H1 (cell line): Measurements from ENCODE around the gene HSPA4L. TPM values are rescaled to one million over a fixed set of nuclear protein-coding genes. Genes with fewer than 3 reads are reported as not detected.

ENCODE experiments used
- CTCF ChIA-PET: fragments of 300-600 bp; sonication (Branson Sonifier 250); formaldehyde crosslinking; loops from one replicate; lab custom pipeline; 2021; ENCODE audit not compliant: partially characterized antibody; lab: Charles Lee
- POLR2A ChIA-PET: fragments of 300-600 bp; sonication (Branson Sonifier 250); formaldehyde crosslinking; loops from one replicate; lab custom pipeline; 2021; ENCODE audit warnings: inconsistent platforms; ENCODE audit not compliant: partially characterized antibody; lab: Charles Lee
- DNase-seq, 2 experiments: peaks; one replicate each; pipeline versions ENCODE4 v3.0.0 to v3.0.0-alpha.2; 2010 to 2022; ENCODE audit warnings: low spot score in 2 of 2, low read depth in 1 of 2, mixed read lengths in 1 of 2
- FAIRE-seq: peaks from 2 replicates; lab custom pipeline; 2011; peaks lifted over from hg19 to GRCh38; lab: Jason Lieb, UNC
- H2AFZ ChIP-seq: 2 replicates; pipeline ENCODE4 v1.8.1; 2012; ENCODE audit warnings: low read length, inconsistent platforms
- H2AK5ac ChIP-seq: 2 replicates; pipeline ENCODE4 v1.6.1; 2013; ENCODE audit warnings: low read depth, low read length
- H2BK120ac ChIP-seq: replicated peaks from 2 replicates; pipeline ENCODE3; 2013; ENCODE audit warnings: low read depth, low read length, inconsistent platforms
- H2BK12ac ChIP-seq: 2 replicates; pipeline ENCODE4 v1.6.1; 2013; ENCODE audit warnings: low read depth, low read length
- H2BK15ac ChIP-seq: 2 replicates; pipeline ENCODE4 v1.6.1; 2013; ENCODE audit warnings: low read length
- H2BK20ac ChIP-seq: 2 replicates; pipeline ENCODE4 v1.6.1; 2013; ENCODE audit warnings: low read length
- H2BK5ac ChIP-seq: 2 replicates; pipeline ENCODE4 v1.6.1; 2013; ENCODE audit warnings: low read depth, low read length
- H3K14ac ChIP-seq: 2 replicates; pipeline ENCODE4 v1.6.1; 2013; ENCODE audit warnings: inconsistent platforms; ENCODE audit not compliant: insufficient read length
- H3K18ac ChIP-seq: 2 replicates; pipeline ENCODE4 v1.6.1; 2013; ENCODE audit warnings: low read length; ENCODE audit errors: extremely low read depth
- H3K23ac ChIP-seq: 2 replicates; pipeline ENCODE4 v1.6.1; 2013; ENCODE audit warnings: inconsistent platforms; ENCODE audit not compliant: insufficient read length
- H3K23me2 ChIP-seq: 2 replicates; pipeline ENCODE4 v1.6.1; 2013; ENCODE audit warnings: low read depth, low read length
- H3K27ac ChIP-seq: 2 replicates; pipeline ENCODE4 v1.6.1; 2011; ENCODE audit warnings: low read depth, low read length, inconsistent platforms
- H3K27me3 ChIP-seq, 4 experiments: replicated peaks in 1 of 4; 1 replicate in 1 of 4; 2 replicates in 3 of 4; pipeline versions ENCODE4 v1.6.1 to v1.8.1; 2011 to 2013; ENCODE audit warnings: low read length in 3 of 4, mild to moderate bottlenecking in 3 of 4, inconsistent platforms in 2 of 4, mixed read lengths in 2 of 4, moderate library complexity in 1 of 4; ENCODE audit not compliant: control insufficient read depth in 3 of 4, insufficient read depth in 3 of 4; ENCODE audit errors: extremely low read depth in 1 of 4
- H3K36me3 ChIP-seq, 4 experiments: 2 replicates each; pipeline versions ENCODE4 v1.6.1 to v1.8.1; 2011 to 2013; ENCODE audit warnings: mild to moderate bottlenecking in 4 of 4, low read length in 3 of 4, moderate library complexity in 2 of 4, control low read depth in 1 of 4, inconsistent platforms in 1 of 4; ENCODE audit not compliant: insufficient read depth in 4 of 4, control insufficient read depth in 2 of 4
- H3K4ac ChIP-seq: replicated peaks from 2 replicates; pipeline ENCODE3; 2013; ENCODE audit warnings: low read length, low read depth, mixed read lengths, inconsistent platforms; ENCODE audit not compliant: insufficient read length
- H3K4me1 ChIP-seq, 4 experiments: replicated peaks in 1 of 4; 1 replicate in 1 of 4; 2 replicates in 3 of 4; pipeline versions ENCODE4 v1.6.1 to v1.8.1; 2011 to 2013; ENCODE audit warnings: low read length in 3 of 4, inconsistent platforms in 2 of 4, mixed read lengths in 1 of 4; ENCODE audit not compliant: insufficient read depth in 4 of 4, control insufficient read depth in 3 of 4
- H3K4me2 ChIP-seq, 2 experiments: 2 replicates each; pipeline versions ENCODE4 v1.6.1 to v1.8.1; 2011 to 2013; ENCODE audit warnings: low read depth in 2 of 2, low read length in 2 of 2, control low read depth in 1 of 2, inconsistent platforms in 1 of 2, mild to moderate bottlenecking in 1 of 2; ENCODE audit not compliant: insufficient read depth in 1 of 2
- H3K4me3 ChIP-seq, 4 experiments: fragments of 200-600, 300-600 bp in 1 of 4; sonication (generic), shearing (Covaris generic), sonication (Bioruptor Twin) in 1 of 4; 2 replicates each; pipeline versions ENCODE4 v1.5.1 to v1.8.1; 2011 to 2016; ENCODE audit warnings: low read length in 4 of 4, low read depth in 3 of 4, control low read depth in 2 of 4, inconsistent platforms in 2 of 4, mild to moderate bottlenecking in 2 of 4, mixed read lengths in 1 of 4, moderate library complexity in 1 of 4; ENCODE audit not compliant: insufficient read depth in 2 of 4; ENCODE audit errors: extremely low read depth in 1 of 4
- H3K56ac ChIP-seq: replicated peaks from 2 replicates; pipeline ENCODE3; 2013; ENCODE audit warnings: low read depth, mild to moderate bottlenecking, mixed read lengths, low read length, inconsistent platforms; ENCODE audit not compliant: insufficient read length
- H3K79me1 ChIP-seq: 2 replicates; pipeline ENCODE4 v1.6.1; 2013; ENCODE audit warnings: low read depth, low read length, control low read depth
- H3K79me2 ChIP-seq, 2 experiments: 2 replicates each; pipeline versions ENCODE4 v1.6.1 to v1.8.1; 2012 to 2013; ENCODE audit warnings: low read length in 2 of 2, mild to moderate bottlenecking in 2 of 2, inconsistent platforms in 1 of 2; ENCODE audit not compliant: insufficient read depth in 2 of 2, control insufficient read depth in 1 of 2
- H3K9ac ChIP-seq, 4 experiments: replicated peaks in 1 of 4; 1 replicate in 1 of 4; 2 replicates in 3 of 4; pipeline versions ENCODE4 v1.6.1 to v1.8.1; 2011 to 2013; ENCODE audit warnings: low read depth in 3 of 4, low read length in 3 of 4, control low read depth in 2 of 4, mild to moderate bottlenecking in 2 of 4, moderate library complexity in 2 of 4, inconsistent platforms in 1 of 4; ENCODE audit errors: extremely low read depth in 1 of 4
- H3K9me3 ChIP-seq, 2 experiments: 2 replicates each; pipeline versions ENCODE4 v1.6.1 to v1.8.1; 2012 to 2013; ENCODE audit warnings: mild to moderate bottlenecking in 2 of 2, moderate library complexity in 2 of 2, control low read depth in 1 of 2, inconsistent platforms in 1 of 2, low read depth in 1 of 2, low read length in 1 of 2, mixed read lengths in 1 of 2; ENCODE audit not compliant: insufficient read depth in 2 of 2
- H4K20me1 ChIP-seq, 2 experiments: replicated peaks in 1 of 2; 2 replicates each; pipeline versions ENCODE3 to v1.8.1; 2011 to 2013; ENCODE audit warnings: inconsistent platforms in 2 of 2, low read length in 2 of 2, mild to moderate bottlenecking in 1 of 2; ENCODE audit not compliant: insufficient read depth in 2 of 2, control insufficient read depth in 1 of 2
- H4K5ac ChIP-seq: 2 replicates; pipeline ENCODE4 v1.6.1; 2013; ENCODE audit warnings: low read length, low read depth, mixed read lengths, inconsistent platforms; ENCODE audit not compliant: insufficient read length
- H4K8ac ChIP-seq: 2 replicates; pipeline ENCODE4 v1.8.0; 2013; ENCODE audit warnings: mild to moderate bottlenecking, moderate library complexity, low read length, inconsistent platforms; ENCODE audit not compliant: insufficient read depth; ENCODE audit errors: extremely low read depth
- H4K91ac ChIP-seq: replicated peaks from 2 replicates; pipeline ENCODE3; 2013; ENCODE audit warnings: low read length, mixed read lengths, inconsistent platforms; ENCODE audit not compliant: insufficient read length
- BACH1 ChIP-seq: IDR thresholded peaks from 2 replicates; pipeline ENCODE4 v1.6.1; 2012; ENCODE audit warnings: low read length, improper control_type of control experiment
- BCL11A ChIP-seq, 2 experiments: IDR thresholded peaks; one replicate each; pipeline ENCODE4 v1.6.1; 2011; ENCODE audit warnings: low read depth in 2 of 2, low read length in 2 of 2, mild to moderate bottlenecking in 2 of 2
- MAX ChIP-seq: IDR thresholded peaks from 2 replicates; pipeline ENCODE4 v1.6.1; 2012; ENCODE audit warnings: inconsistent platforms
- NANOG ChIP-seq: IDR thresholded peaks from 2 replicates; pipeline ENCODE4 v1.6.1; 2011; ENCODE audit warnings: low read length, low read depth, mild to moderate bottlenecking, inconsistent platforms; ENCODE audit not compliant: insufficient read depth, poor library complexity, severe bottlenecking
- POLR2A ChIP-seq, 2 experiments: IDR thresholded peaks; 1 replicate in 1 of 2; 2 replicates in 1 of 2; pipeline ENCODE4 v1.6.1; 2011; ENCODE audit warnings: low read depth in 2 of 2, low read length in 2 of 2, mild to moderate bottlenecking in 2 of 2; ENCODE audit errors: control extremely low read depth in 1 of 2
- SAP30 ChIP-seq: fragments of 300-600 bp; sonication (generic); IDR thresholded peaks from 2 replicates; pipeline ENCODE4 v1.7.1; 2012; ENCODE audit warnings: low read length, moderate library complexity, mild to moderate bottlenecking, inconsistent platforms; ENCODE audit not compliant: insufficient read depth, insufficient replicate concordance
- SIRT6 ChIP-seq: IDR thresholded peaks from one replicate; pipeline ENCODE4 v1.7.1; 2012; ENCODE audit warnings: low read length, inconsistent platforms
- SRF ChIP-seq: IDR thresholded peaks from 2 replicates; pipeline ENCODE4 v1.6.1; 2011; ENCODE audit warnings: mild to moderate bottlenecking, low read depth, low read length, moderate library complexity
- TAF1 ChIP-seq: IDR thresholded peaks from 2 replicates; pipeline ENCODE4 v1.6.1; 2011; ENCODE audit warnings: mild to moderate bottlenecking, low read depth, low read length
- TAF7 ChIP-seq: optimal IDR thresholded peaks from 2 replicates; pipeline ENCODE3; 2011; ENCODE audit warnings: low read depth, mild to moderate bottlenecking, inconsistent platforms, low read length, moderate library complexity, borderline replicate concordance
- USF2 ChIP-seq: IDR thresholded peaks from 2 replicates; pipeline ENCODE4 v1.6.1; 2011; ENCODE audit warnings: low read length, improper control_type of control experiment
- YY1 ChIP-seq: IDR thresholded peaks from 2 replicates; pipeline ENCODE4 v1.6.1; 2011; ENCODE audit warnings: low read depth, mild to moderate bottlenecking, low read length
- WGBS, 2 experiments: shearing (Covaris generic) in 1 of 2; methylation state at CpG; one replicate each; pipeline versions ENCODE4 v1.1.6 to v1.1.7; 2013 to 2015; ENCODE audit warnings: low lambda C conversion rate in 2 of 2, mixed read lengths in 2 of 2, inconsistent platforms in 1 of 2, low coverage in 1 of 2, missing lambda C conversion rate in 1 of 2; ENCODE audit not compliant: insufficient replicate concordance in 2 of 2, insufficient coverage in 1 of 2, insufficient read length in 1 of 2; ENCODE audit errors: extremely low coverage in 1 of 2, missing lambda C conversion rate in 1 of 2; 5-methylcytosine and 5-hydroxymethylcytosine counted together
- polyA plus RNA-seq, 7 experiments: library from polyadenylated mRNA; depleted of rRNA in 3 of 7; stranded (reverse) in 5 of 7; unstranded in 2 of 7; fragments of >200 nt in 5 of 7; fragments of 200-250 nt in 2 of 7; gene quantifications; 1 replicate in 5 of 7; 2 replicates in 1 of 7; 4 replicates in 1 of 7; pipeline versions ENCODE4 v1.2.1 to v1.2.3, GENCODE V29; 2011 to 2013; ENCODE audit warnings: missing spikeins in 2 of 7, mixed read lengths in 2 of 7
- total RNA-seq: library from RNA; stranded (reverse); fragmentation: NEBNext Ultra II Directional; extraction: Animal tissue kit (Norgen Biotek cat#: 25700); gene quantifications from 2 replicates; pipeline ENCODE4 v1.2.1, GENCODE V29; 2021

The HSPA4L gene
- total and polyA plus RNA-seq, 2 of the 8 experiments (the other 6 are each of a cell fraction or from before 2014, with no cell fraction given), result 0.65 to 4.7 TPM

- Histone ChIP-seq H3K4me1 (peaks cover 0 to 10% (median 1%) of the 10 kb centered on the region in 4 experiments; a peak in 5 of 7 replicates), H3K4me3 (peak overlapping the region; percentile 52 to 80 (median 70)), H2BK12ac (no peak overlapping the region), H2BK15ac (no peak overlapping the region), H3K4ac (no peak overlapping the region), H3K79me2 (no peaks in the 10 kb centered on the region), H4K5ac (peak overlapping the region; percentile 48), H2BK120ac (no peak overlapping the region), H4K20me1 (no peaks in the 10 kb centered on the region), H2AFZ (peak overlapping the region; percentile 80; the same call in 1 of the 2 replicates), H2BK5ac (peak overlapping the region; percentile 53), H3K79me1 (no peaks in the 10 kb centered on the region), H3K27me3 (peaks cover 7 to 34% (median 25%) of the 10 kb centered on the region in 4 experiments), H3K14ac (no peak overlapping the region), H4K91ac (no peak overlapping the region), H3K9me3 (no peaks in the 10 kb centered on the region), H3K36me3 (no peaks in the 10 kb centered on the region), H3K23me2 (peaks cover 12% of the 10 kb centered on the region), H3K27ac (no peak overlapping the region), H3K18ac (0 out of 2 replicates have a peak overlapping the region, but pooled peaks have one; percentile 63), H2AK5ac (no peak overlapping the region), H3K9ac (peak overlapping the region; percentile 46 to 84 (median 64)), H2BK20ac (no peak overlapping the region), H3K56ac (no peak overlapping the region), H4K8ac (peak overlapping the region; percentile 97; the same call in 1 of the 2 replicates), H3K23ac (no peak overlapping the region), H3K4me2 (peak overlapping the region; percentile 87 to 99)
- POLR2A ChIA-PET, result interaction anchor here (0.6 to 1.8 kb wide), 7 partner anchors 9 to 294 kb away, joined by 3 to 11 read pairs (median 4); partner anchors contain the start of genes ABHD18, MFSD8 and PLK4
- FAIRE-seq (no peak), DNase-seq (peak; percentile 83 to 91)
- CTCF ChIA-PET, result interaction anchor here (0.5 to 1.3 kb wide), 6 partner anchors 37 to 254 kb away, joined by 3 to 7 read pairs (median 3); no protein-coding TSS in a partner anchor
- 4% methylated on average over 15 of the region's 30 CpGs; no CpG with 5 or more reads in 1 of the 2 experiments for WGBS, 2 experiments
- no peak for TF ChIP-seq USF2
- no peak for TF ChIP-seq BACH1
- no peak for TF ChIP-seq BCL11A (IDR thresholded peaks at IDR 0.05; ENCODE audit: low read depth in 2 of 2, low read length in 2 of 2)
- TF ChIP-seq YY1, result peak; percentile 15; the same call in 1 of the 2 replicates
- TF ChIP-seq SRF, result no peak
- TF ChIP-seq NANOG, result no peak
- TF ChIP-seq MAX, result 0 out of 2 replicates have a peak, but pooled peaks have one; percentile 24
- no peak for TF ChIP-seq SAP30
- no peak for TF ChIP-seq POLR2A (IDR thresholded peaks at IDR 0.05; ENCODE audit: control extremely low read depth in 1 of 2, low read depth in 2 of 2, low read length in 2 of 2)
- no peak for TF ChIP-seq SIRT6
- TF ChIP-seq TAF1, result no peak
- no peak for TF ChIP-seq TAF7
Measured at GRCh38 chr4:127782025-127782274, 172 bp upstream of the HSPA4L start.
